ENCODE results near the gene FAM162B.
"Not testable (repeated sequence)": the region's sequence is repeated elsewhere in the genome, so short reads cannot be mapped to it uniquely, and the experiment has no call there.

The FAM162B gene

DNA sequence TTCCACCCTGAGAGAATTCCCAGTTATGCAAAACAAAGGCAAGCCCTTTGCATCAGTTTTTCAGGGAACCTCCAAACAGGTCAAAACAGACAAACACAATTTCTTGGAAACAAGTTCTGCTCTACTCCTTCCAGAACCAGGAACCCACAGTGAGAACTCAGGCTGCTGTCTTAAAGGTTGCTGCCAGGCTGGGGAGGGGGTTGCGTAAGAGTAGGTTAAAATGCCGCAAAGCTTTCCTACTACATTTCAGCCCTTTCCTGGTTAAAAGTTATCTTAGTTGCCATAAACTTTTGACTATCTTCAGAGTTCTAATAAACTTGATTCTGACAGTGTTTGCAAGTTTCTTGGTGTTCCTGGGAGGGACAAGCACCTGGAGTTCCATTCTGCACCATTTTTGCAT is 50.8 kb downstream of the FAM162B start:
- DNase-seq: no peak

DNA sequence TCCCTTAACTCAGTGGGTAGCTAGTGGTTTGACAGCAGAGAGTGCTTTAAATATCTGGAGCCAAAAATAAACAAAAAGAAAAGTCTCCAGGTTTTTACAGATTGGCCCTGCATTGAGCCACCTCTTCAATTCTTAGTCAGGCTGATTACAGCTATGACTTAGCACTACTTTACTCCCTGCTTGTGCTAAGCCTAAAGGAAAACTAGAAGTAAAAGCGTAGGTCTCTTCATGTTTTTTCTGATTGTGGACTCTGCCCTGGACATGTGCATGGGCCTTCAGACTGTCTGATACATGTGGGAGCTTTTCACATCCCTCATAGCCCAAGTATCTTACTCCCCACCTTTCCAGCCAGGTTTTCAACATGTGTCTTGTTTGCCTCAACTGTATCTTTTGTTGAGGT is 51.2 kb downstream of the FAM162B start:
- DNase-seq: no peak

DNA sequence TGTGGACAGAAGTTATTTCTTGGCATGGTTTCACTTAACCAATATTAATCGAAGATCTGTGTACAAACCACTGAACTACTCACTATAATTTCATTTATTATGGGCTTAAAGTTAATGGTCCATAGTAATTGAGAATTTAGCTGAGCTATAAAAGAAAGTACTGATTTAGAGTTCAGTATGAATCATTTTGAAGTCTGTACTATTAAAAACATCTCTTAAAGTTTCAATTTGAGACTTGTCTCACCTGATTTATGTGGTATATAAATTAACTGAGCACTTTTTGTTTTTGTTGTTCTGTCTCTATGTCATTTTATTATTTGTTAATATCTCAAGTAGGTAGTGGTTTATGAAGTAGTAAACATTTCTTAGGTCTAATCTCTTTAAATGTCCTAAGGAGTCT is 59.6 kb downstream of the FAM162B start:
- DNase-seq: no peak

DNA sequence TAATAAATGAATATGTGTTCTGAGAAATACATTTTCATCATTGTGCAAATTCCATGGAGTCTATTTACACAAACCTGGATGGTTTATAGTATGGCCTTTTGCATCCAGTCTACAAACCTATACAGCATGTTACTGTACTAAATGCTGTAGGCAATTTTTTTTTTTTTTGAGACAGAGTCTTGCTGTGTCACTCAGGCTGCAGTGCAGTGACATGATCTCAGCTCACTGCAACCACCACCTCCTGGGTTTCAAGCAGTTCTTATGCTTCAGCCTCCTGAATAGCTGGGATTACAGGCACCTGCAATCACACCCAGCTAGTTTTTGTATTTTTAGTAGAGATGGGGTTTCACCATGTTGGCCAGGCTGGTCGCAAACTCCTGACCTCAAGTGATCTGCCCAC is 61.6 kb downstream of the FAM162B start:
- not testable (repeated sequence) for DNase-seq

Data from activated CD4-positive, alpha-beta T cell treated with anti-CD3 and anti-CD28 coated beads, Interleukin-2, Interleukin-6, amounts not matched to agents 100 ng/mL and 50 ng/mL, durations not matched to agents 16 hours and 8 hours (primary cell).